ENCODE measurements around the gene CTDSP2.
"Not testable (repeated sequence)": the region's sequence is repeated elsewhere in the genome, so short reads cannot be mapped to it uniquely, and the experiment has no call there.

Gene CTDSP2

GRCh38 chr12:57776247-57776587 is 70.3 kb downstream of the CTDSP2 start:
- Histone ChIP-seq H3K4me3 (ENCODE audit: low read depth, low read length) (no peak overlapping the region), H3K27ac (no peak overlapping the region), H3K27me3 (replicated peaks) (no peaks in the 10 kb centered on the region), H3K36me3 (replicated peaks) (no peaks in the 10 kb centered on the region)
- no peak for TF ChIP-seq CTCF (IDR thresholded peaks at IDR 0.05; ENCODE audit: low read depth, low read length, missing control alignments)
- in situ Hi-C loops (cut with HindIII; ENCODE audit: low pct_ligation_motif_present, low sequenced_read_pairs) = no loop called here
- no peak for DNase-seq

DNA sequence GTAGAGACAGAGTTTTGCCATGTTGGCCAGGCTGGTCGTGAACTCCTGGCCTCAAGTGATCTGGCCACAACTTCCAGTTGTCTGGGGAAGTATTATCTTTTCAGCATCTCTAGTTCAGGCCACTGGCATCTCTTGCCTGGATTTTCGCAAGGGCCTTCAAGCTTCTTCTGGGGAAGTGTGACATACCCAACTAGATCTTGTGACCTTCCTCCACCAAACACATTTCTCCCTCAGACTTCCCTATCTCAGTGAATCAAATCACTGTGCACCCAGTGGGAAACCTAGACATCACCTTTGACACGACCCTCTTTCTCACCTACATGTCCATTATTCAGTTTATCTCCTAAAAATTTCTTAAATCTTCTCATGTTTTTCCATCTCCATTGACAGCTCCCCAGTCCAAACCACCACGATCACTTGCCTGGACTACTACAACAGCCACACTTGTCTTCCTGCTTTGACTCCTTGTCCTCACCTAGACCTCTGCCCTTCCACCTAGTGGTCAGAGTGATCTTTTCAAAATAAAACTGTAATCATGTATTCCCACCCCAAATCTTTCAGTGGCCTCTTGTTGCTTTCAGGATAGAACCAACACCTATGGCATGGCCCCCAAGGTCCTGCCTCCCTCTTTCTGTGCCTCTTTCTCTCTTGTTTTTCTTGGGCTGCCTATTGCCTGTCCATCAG is 70.8 kb downstream of the CTDSP2 start:
- no peak for TF ChIP-seq CTCF (IDR thresholded peaks at IDR 0.05; ENCODE audit: low read depth, low read length, missing control alignments)
- Histone ChIP-seq H3K36me3 (replicated peaks) (peaks cover under 1% of the 10 kb centered on the region), H3K27me3 (replicated peaks) (no peaks in the 10 kb centered on the region), H3K4me3 (ENCODE audit: low read depth, low read length) (no peak overlapping the region), H3K27ac (no peak overlapping the region)
- DNase-seq = no peak
- in situ Hi-C loops (cut with HindIII; ENCODE audit: low pct_ligation_motif_present, low sequenced_read_pairs) = no loop called here

DNA sequence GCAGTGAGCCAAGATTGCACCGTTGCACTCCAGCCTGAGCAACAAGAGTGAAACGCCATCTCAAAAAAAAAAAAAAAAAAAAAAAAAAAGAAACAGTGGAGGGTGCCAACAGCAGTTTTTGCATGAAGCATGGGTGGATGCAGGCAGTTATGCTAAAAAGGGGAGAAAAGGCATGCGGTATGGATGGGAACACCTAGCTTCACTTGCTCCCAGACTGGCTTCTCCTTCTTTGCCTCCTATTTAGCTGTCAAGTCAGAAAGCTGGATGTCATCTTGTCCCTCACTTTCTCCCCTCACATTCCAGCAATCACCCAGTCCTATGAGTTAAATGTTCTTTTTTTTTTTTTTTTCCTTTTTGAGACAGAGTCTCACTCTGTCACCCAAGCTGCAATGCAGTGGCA is 71.5 kb downstream of the CTDSP2 start:
- no peak for TF ChIP-seq CTCF (IDR thresholded peaks at IDR 0.05; ENCODE audit: low read depth, low read length, missing control alignments)
- Histone ChIP-seq H3K27me3 (replicated peaks) (no peaks in the 10 kb centered on the region), H3K27ac (no peak overlapping the region), H3K36me3 (replicated peaks) (peaks cover 4% of the 10 kb centered on the region), H3K4me3 (ENCODE audit: low read depth, low read length) (no peak overlapping the region)
- no peak for DNase-seq
- in situ Hi-C loops (cut with HindIII; ENCODE audit: low pct_ligation_motif_present, low sequenced_read_pairs) = no loop called here

DNA sequence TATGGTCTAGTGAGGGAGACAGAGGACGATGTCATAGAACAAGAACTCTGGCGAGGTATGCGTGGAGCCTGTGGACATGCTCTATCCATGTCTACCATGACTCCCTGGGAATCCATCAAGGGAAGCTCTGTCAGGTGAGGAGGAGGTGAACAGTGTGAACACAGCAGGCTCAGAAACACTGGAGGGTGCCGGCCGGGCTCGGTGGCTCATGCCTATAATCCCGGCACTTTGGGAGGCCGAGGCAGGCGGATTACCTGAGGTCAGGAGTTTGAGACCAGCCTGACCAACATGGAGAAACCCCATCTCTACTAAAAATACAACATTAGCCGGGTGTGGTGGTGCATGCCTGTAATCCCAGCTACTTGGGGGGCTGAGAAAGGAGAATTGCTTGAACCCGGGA is 71.9 kb downstream of the CTDSP2 start:
- H3K27ac ChIP-seq; DNase-seq; H3K27me3 ChIP-seq (replicated peaks); H3K4me3 ChIP-seq (ENCODE audit: low read depth, low read length); in situ Hi-C loops (cut with HindIII; ENCODE audit: low pct_ligation_motif_present, low sequenced_read_pairs); H3K36me3 ChIP-seq (replicated peaks): not testable (repeated sequence)

GRCh38 chr12:57772429-57773322 is 73.9 kb downstream of the CTDSP2 start, which contains the start of gene EEF1AKMT3:
EEF1AKMT3 (plus strand) TSS chr12:57772614; CDS start chr12:57772725, 111 bp downstream.
- DNase-seq = peak; percentile 33
- peak within 1 kb of the TSS; percentile 97 for H3K4me3 ChIP-seq (ENCODE audit: low read depth, low read length)
- no peak for TF ChIP-seq CTCF (IDR thresholded peaks at IDR 0.05; ENCODE audit: low read depth, low read length, missing control alignments)
- in situ Hi-C loops (cut with HindIII; ENCODE audit: low pct_ligation_motif_present, low sequenced_read_pairs) = no loop called here
- peak within 1 kb of the TSS; percentile 91 for H3K27ac ChIP-seq
- H3K36me3 ChIP-seq (replicated peaks) = peaks cover 10% of the 10 kb centered on the region
- no peaks in the 10 kb centered on the region for H3K27me3 ChIP-seq (replicated peaks)

DNA sequence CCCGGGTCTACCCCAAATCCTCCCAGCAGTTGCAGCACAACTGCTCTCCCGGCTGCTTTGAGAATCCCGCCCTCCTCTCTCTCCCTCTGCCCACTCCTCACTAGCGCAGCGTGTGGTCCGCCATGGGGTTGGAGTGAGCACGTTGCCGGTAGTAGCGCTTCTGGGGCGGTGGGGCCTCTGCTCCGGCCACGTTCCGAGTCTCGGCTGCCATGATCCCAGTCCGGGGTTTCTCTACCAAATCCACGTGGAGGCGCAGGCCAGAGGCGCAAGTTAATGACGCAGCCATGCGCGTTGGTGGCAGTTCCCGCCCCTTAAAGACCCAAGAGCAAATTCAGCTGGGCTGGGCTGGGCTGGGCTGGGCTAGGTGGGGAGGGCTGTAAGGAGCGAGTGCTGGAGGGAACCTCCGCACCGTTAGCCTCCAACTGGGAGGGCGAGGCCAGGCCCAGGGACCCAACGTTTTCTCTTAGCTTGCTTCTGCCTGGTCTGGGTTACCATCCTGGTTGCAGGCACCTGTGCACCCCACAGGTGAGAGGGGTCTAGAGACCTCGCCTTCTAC is 74.6 kb downstream of the CTDSP2 start, which contains the start of gene METTL1:
TSS of gene METTL1 (minus strand) at position 233 of the 556 bp plus-strand sequence. CDS start at position 211, 22 bp downstream.
- peak within 1 kb of the TSS; percentile 91 for H3K27ac ChIP-seq
- H3K27me3 ChIP-seq (replicated peaks) = no peaks in the 10 kb centered on the region
- peaks cover 10% of the 10 kb centered on the region for H3K36me3 ChIP-seq (replicated peaks)
- H3K4me3 ChIP-seq (ENCODE audit: low read depth, low read length) = peak within 1 kb of the TSS; percentile 97
- DNase-seq = peak; percentile 98
- TF ChIP-seq CTCF (IDR thresholded peaks at IDR 0.05; ENCODE audit: low read depth, low read length, missing control alignments) = no peak
- in situ Hi-C loops (cut with HindIII; ENCODE audit: low pct_ligation_motif_present, low sequenced_read_pairs) = no loop called here
